Sigmoid colon (tissue), 7 donors: ENCODE measurements around the gene PPEF2. TPM values are rescaled to one million over a fixed set of nuclear protein-coding genes. Genes with fewer than 3 reads are reported as not detected.

Source experiments
- DNase-seq: peaks from one replicate; pipeline ENCODE4 v3.0.0-alpha.2; 2019
- H3K27ac ChIP-seq, 4 donors: fragments of 200-600 bp; sonication (generic); one replicate each; pipeline ENCODE4 v1.5.1; 2016 to 2019; ENCODE audit warnings: mild to moderate bottlenecking in 1 of 4
- H3K27me3 ChIP-seq, 3 donors: fragments of 200-600 bp; sonication (generic); one replicate each; pipeline ENCODE4 v1.5.1; 2019; ENCODE audit warnings: mild to moderate bottlenecking in 1 of 3
- H3K36me3 ChIP-seq, 4 donors: fragments of 200-600 bp; sonication (generic); one replicate each; pipeline ENCODE4 v1.5.1; 2016 to 2019
- H3K4me1 ChIP-seq, 4 donors: fragments of 200-600 bp; sonication (generic); one replicate each; pipeline ENCODE4 v1.5.1; 2017 to 2019
- H3K4me3 ChIP-seq, 4 donors: fragments of 200-600 bp; sonication (generic); one replicate each; pipeline ENCODE4 v1.5.1; 2017 to 2019; ENCODE audit warnings: mild to moderate bottlenecking in 2 of 4, moderate library complexity in 1 of 4
- H3K9me3 ChIP-seq, 4 donors: fragments of 200-600 bp in 3 of 4; sonication (generic) in 3 of 4; one replicate each; pipeline versions ENCODE4 v1.5.1 to v1.6.1; 2013 to 2019
- EP300 ChIP-seq, 4 donors: sonication (generic); formaldehyde crosslinking; IDR thresholded peaks; one replicate each; pipeline ENCODE4 v1.6.1; 2017; ENCODE audit warnings: antibody characterized with exemption in 4 of 4
- POLR2A ChIP-seq, 2 donors: fragments of 450-650 bp; IDR thresholded peaks; one replicate each; pipeline ENCODE4 v1.6.1; 2016; ENCODE audit warnings: antibody characterized with exemption in 2 of 2, mild to moderate bottlenecking in 2 of 2, moderate library complexity in 2 of 2
- POLR2AphosphoS5 ChIP-seq, 4 donors: sonication (generic); formaldehyde crosslinking; IDR thresholded peaks; one replicate each; pipeline ENCODE4 v1.6.1; 2017; ENCODE audit warnings: antibody characterized with exemption in 4 of 4
- WGBS, 2 donors: extraction: QIAGEN DNeasy Blood & Tissue Kit; methylation state at CpG; one replicate each; pipeline ENCODE4 v1.1.7; 2013; 5-methylcytosine and 5-hydroxymethylcytosine counted together
- intact Hi-C: fragments of 100-400 bp; cut with DNase I; formaldehyde crosslinking; loops from one replicate; pipeline ENCODE4 v1.15.1; 2023
- polyA plus RNA-seq, 3 donors: library from polyadenylated mRNA; stranded (reverse); fragments of 200-250 nt; gene quantifications; one replicate each; pipeline ENCODE4 v1.2.3, GENCODE V29; 2013
- total RNA-seq, 4 donors: library from RNA; depleted of rRNA; stranded (reverse); fragments of >200 nt; gene quantifications; one replicate each; pipeline ENCODE4 v1.1.0, GENCODE V29; 2016
- TF ChIP-seq, protein P1 (sequence below), 4 experiments: fragments of 450-650 bp in 3 of 4; fragments of 200-600 bp in 1 of 4; IDR thresholded peaks; one replicate each; pipeline ENCODE4 v1.5.1; 2016 to 2019; ENCODE audit warnings: antibody characterized with exemption in 4 of 4, mild to moderate bottlenecking in 3 of 4, moderate library complexity in 2 of 4
- donor health status: healthy with polysubstance abuse.
- donor health status: Bipolar disorder and iron deficiency.
- donor health status: healthy.

Gene PPEF2
- total and polyA plus RNA-seq, 7 donors = 0.03 to 0.33 (median 0.28) TPM; not detected in 4

- Histone ChIP-seq H3K4me3 (no peak overlapping the region), H3K9me3 (no peaks in the 10 kb centered on the region), H3K27me3 (no peaks in the 10 kb centered on the region), H3K27ac (no peak overlapping the region), H3K4me1 (no peaks in the 10 kb centered on the region), H3K36me3 (no peaks in the 10 kb centered on the region)
- intact Hi-C loops = no loop called here
- DNase-seq = no peak
- TF ChIP-seq EP300 (IDR thresholded peaks at IDR 0.05) (no peak), POLR2AphosphoS5 (IDR thresholded peaks at IDR 0.05) (no peak), POLR2A (IDR thresholded peaks at IDR 0.05) (no peak)
- TF ChIP-seq, protein P1, sequence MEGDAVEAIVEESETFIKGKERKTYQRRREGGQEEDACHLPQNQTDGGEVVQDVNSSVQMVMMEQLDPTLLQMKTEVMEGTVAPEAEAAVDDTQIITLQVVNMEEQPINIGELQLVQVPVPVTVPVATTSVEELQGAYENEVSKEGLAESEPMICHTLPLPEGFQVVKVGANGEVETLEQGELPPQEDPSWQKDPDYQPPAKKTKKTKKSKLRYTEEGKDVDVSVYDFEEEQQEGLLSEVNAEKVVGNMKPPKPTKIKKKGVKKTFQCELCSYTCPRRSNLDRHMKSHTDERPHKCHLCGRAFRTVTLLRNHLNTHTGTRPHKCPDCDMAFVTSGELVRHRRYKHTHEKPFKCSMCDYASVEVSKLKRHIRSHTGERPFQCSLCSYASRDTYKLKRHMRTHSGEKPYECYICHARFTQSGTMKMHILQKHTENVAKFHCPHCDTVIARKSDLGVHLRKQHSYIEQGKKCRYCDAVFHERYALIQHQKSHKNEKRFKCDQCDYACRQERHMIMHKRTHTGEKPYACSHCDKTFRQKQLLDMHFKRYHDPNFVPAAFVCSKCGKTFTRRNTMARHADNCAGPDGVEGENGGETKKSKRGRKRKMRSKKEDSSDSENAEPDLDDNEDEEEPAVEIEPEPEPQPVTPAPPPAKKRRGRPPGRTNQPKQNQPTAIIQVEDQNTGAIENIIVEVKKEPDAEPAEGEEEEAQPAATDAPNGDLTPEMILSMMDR (IDR thresholded peaks at IDR 0.05) = no peak
- 90 to 96% methylated on average over 18 of the region's 18 CpGs for WGBS, 2 donors
Measured at GRCh38 chr4:75876218-75876617, 26.0 kb downstream of the PPEF2 start.

GRCh38 chr4:75869100-75869499 is 33.2 kb downstream of the PPEF2 start:
- no peak overlapping the region for H3K4me3 ChIP-seq
- DNase-seq = no peak
- TF ChIP-seq EP300 (IDR thresholded peaks at IDR 0.05) = no peak
- no peak for TF ChIP-seq POLR2AphosphoS5 (IDR thresholded peaks at IDR 0.05)
- no peak for TF ChIP-seq POLR2A (IDR thresholded peaks at IDR 0.05)
- TF ChIP-seq, protein P1 (IDR thresholded peaks at IDR 0.05) = no peak
- intact Hi-C loops = no loop called here
- H3K36me3 ChIP-seq = no peaks in the 10 kb centered on the region
- no peaks in the 10 kb centered on the region for H3K9me3 ChIP-seq
- no peak overlapping the region for H3K27ac ChIP-seq
- no peaks in the 10 kb centered on the region for H3K4me1 ChIP-seq
- no peaks in the 10 kb centered on the region for H3K27me3 ChIP-seq
- 63 to 76% methylated on average over 3 of the region's 3 CpGs for WGBS, 2 donors

GRCh38 chr4:75867130-75867529 is 35.1 kb downstream of the PPEF2 start:
- intact Hi-C loops = no loop called here
- Histone ChIP-seq H3K36me3 (no peaks in the 10 kb centered on the region), H3K4me3 (no peak overlapping the region), H3K27me3 (no peaks in the 10 kb centered on the region), H3K27ac (no peak overlapping the region), H3K9me3 (no peaks in the 10 kb centered on the region), H3K4me1 (no peaks in the 10 kb centered on the region)
- DNase-seq = no peak
- TF ChIP-seq POLR2A (IDR thresholded peaks at IDR 0.05) (no peak), EP300 (IDR thresholded peaks at IDR 0.05) (no peak), POLR2AphosphoS5 (IDR thresholded peaks at IDR 0.05) (no peak)
- TF ChIP-seq, protein P1 (IDR thresholded peaks at IDR 0.05) = no peak
- WGBS, 2 donors = 53 to 64% methylated on average over 3 of the region's 3 CpGs

DNA sequence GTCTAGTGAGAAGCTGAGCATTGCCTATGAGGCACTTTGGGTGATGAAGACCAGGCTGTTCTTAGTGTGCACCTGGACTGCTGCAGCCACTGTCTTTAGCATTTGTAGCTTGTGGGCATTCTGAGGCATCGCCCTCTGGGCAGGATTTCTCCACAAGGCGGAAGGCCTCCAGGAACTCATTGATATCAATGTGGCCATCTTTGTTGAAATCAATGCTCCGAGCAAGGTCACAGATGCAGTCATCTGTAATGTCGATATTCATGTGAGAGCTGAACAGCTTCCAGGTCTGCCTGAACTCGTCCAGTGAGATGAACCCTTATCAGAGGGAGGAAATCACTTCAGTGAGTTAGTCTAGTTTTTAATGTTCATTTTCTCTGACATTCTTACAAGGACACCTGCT is 41.6 kb downstream of the PPEF2 start:
- Histone ChIP-seq H3K27me3 (no peaks in the 10 kb centered on the region), H3K36me3 (no peaks in the 10 kb centered on the region), H3K4me1 (no peaks in the 10 kb centered on the region), H3K27ac (no peak overlapping the region), H3K4me3 (no peak overlapping the region), H3K9me3 (peaks cover 0 to 3% (median 0%) of the 10 kb centered on the region in 4 donors)
- intact Hi-C loops = no loop called here
- DNase-seq = no peak
- 92 to 94% methylated on average over 5 of the region's 5 CpGs for WGBS, 2 donors
- no peak for TF ChIP-seq POLR2AphosphoS5 (IDR thresholded peaks at IDR 0.05)

DNA sequence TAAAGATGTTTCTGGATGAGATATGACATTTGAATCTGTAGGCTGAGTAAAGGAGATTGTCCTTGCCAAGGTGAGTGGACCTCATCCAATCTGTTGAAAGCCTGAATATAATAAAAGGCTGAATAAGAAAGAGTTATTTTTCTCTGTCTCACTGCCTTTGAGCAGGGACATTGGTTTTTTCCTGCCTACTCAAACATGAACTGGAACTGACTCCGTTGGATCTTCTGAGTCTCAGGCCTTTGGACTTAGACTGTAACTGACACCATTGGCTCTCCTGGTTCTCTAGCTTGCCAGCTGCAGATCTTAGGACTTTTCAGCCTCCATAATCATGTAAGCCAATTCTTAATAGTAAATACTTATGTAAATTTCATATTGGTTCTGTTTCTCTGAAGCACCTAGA is 43.5 kb downstream of the PPEF2 start:
- 55 to 94% methylated on average over 1 of the region's 1 CpG for WGBS, 2 donors
- intact Hi-C loops = no loop called here
- DNase-seq = no peak
- Histone ChIP-seq H3K4me3 (no peak overlapping the region), H3K27ac (no peak overlapping the region), H3K4me1 (no peaks in the 10 kb centered on the region), H3K27me3 (no peaks in the 10 kb centered on the region), H3K9me3 (peaks cover 0 to 3% (median 0%) of the 10 kb centered on the region in 4 donors), H3K36me3 (no peaks in the 10 kb centered on the region)
- TF ChIP-seq POLR2A (IDR thresholded peaks at IDR 0.05) (no peak), EP300 (IDR thresholded peaks at IDR 0.05) (no peak), POLR2AphosphoS5 (IDR thresholded peaks at IDR 0.05) (no peak)

DNA sequence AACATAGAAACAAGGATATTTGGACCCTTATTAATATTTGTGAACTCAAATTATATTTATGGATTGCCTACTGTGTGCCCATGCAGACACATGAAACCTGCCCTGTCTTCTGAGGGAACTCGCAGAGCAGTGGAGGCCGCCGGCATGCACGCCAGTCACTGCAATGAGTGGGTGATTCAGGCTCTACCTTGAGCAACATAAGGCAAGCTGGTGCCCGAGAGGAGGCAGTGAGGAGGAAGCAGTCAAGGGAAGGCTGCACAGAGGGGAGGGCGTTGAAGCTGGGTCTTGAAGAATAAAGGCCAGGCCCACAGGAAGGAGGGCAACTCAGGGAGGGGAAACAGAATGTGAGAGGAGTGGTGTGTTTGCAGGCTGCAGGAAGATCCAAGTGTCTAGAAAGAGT is 52.8 kb downstream of the PPEF2 start:
- H3K4me3 ChIP-seq = no peak overlapping the region
- H3K4me1 ChIP-seq = peaks cover 0 to 13% (median 6%) of the 10 kb centered on the region in 4 donors
- DNase-seq = no peak
- H3K9me3 ChIP-seq = no peaks in the 10 kb centered on the region
- H3K27ac ChIP-seq = no peak overlapping the region
- H3K27me3 ChIP-seq = no peaks in the 10 kb centered on the region
- WGBS, 2 donors = 68 to 86% methylated on average over 6 of the region's 6 CpGs
- intact Hi-C loops = loop anchor here (10.0 kb wide), 1 partner anchor 915 kb away; the partner anchor contains the start of gene PARM1
- no peaks in the 10 kb centered on the region for H3K36me3 ChIP-seq
- TF ChIP-seq, protein P1 (IDR thresholded peaks at IDR 0.05) = no peak
- TF ChIP-seq EP300 (IDR thresholded peaks at IDR 0.05) (no peak), POLR2A (IDR thresholded peaks at IDR 0.05) (no peak), POLR2AphosphoS5 (IDR thresholded peaks at IDR 0.05) (no peak)
